Caki2 (cell line): ENCODE data around the gene PBLD. TPM values are rescaled to one million over a fixed set of nuclear protein-coding genes. Genes with fewer than 3 reads are reported as not detected.

Experiments
- DNase-seq: peaks from one replicate; pipeline ENCODE4 v3.0.0-alpha.2; 2015; ENCODE audit warnings: low read depth
- in situ Hi-C: cut with HindIII; loops from 2 replicates; pipeline ENCODE4 v1.10.0; 2016; ENCODE audit warnings: low sequenced_read_pairs, low pct_unique_long_range_greater_than_20kb, mixed read lengths
- total RNA-seq: library from RNA; depleted of rRNA; stranded (reverse); fragments of >200 nt; shearing (Covaris generic); gene quantifications from 2 replicates; pipeline ENCODE4 v1.2.3, GENCODE V29; 2014; ENCODE audit warnings: low replicate concordance; rRNA removed

Gene PBLD
- 0.78 and 1.4 TPM in 2 replicates for total RNA-seq

GRCh38 chr10:68332259-68333057 is at the start of gene PBLD:
Gene PBLD, minus strand, starts transcription at chr10:68332928. Its CDS starts 26,084 bp downstream, at chr10:68306844.
- DNase-seq, result peak; percentile 84
- in situ Hi-C loops, result no loop called here

DNA sequence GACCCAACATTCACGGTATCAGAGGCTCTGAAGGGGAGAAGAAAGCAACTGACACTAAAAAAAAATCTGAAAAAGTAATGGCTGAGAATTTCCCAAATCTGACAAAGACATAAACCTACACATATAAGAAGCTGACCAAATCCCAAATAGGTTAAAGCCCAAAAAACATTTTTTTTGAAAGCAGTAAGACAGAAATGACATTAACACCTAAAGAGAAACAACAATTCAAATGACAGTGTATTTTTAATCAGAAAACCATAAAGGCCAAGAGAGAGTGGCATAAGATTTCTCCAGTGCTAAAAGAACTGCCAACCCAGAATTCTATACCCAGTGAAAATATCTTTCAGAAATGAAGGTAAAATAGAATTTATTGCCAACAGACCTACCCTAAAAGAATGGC is 38.9 kb upstream of the PBLD start:
- in situ Hi-C loops, result no loop called here
- DNase-seq, result no peak

GRCh38 chr10:68367121-68367520 is 34.4 kb upstream of the PBLD start:
- DNase-seq, result no peak
- in situ Hi-C loops, result no loop called here

DNA sequence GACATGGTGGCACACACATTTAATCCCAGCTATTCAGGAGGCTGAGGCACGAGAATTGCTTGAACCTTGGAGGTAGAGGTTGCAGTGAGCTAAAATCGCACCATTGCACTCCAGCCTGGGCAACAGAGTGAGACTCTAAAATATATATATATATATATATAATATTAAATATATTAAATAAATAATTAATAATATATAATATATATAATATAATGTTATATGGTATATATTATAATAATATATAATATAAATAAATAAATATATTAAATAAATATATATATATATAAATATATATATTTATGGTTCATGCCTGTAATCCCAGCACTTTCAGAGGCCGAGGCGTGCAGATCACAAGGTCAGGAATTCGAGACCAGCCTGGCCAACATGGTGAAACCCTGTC is 33.9 kb upstream of the PBLD start:
- DNase-seq, result no peak
- in situ Hi-C loops, result no loop called here

DNA sequence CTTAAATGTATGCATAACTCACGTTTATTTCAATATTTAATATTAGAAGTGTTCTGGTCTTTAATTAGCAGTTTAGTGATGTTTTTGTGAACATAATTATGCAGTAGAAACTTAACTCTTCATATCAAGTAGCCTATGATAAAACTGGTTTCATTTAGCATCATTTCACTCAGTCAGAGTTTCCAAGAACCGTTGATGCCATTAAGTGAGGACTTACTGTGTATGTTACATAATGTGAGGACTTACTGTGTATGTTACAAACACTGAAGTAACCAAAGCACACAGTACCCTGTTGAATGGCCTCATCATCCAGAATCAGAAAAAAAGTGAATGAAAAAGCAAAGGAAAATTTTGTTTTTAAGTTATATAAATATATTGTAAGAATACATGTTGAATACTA is 32.9 kb upstream of the PBLD start:
- in situ Hi-C loops, result no loop called here
- no peak for DNase-seq

GRCh38 chr10:68364101-68364886 is 31.6 kb upstream of the PBLD start:
- in situ Hi-C loops, result no loop called here
- no peak for DNase-seq

DNA sequence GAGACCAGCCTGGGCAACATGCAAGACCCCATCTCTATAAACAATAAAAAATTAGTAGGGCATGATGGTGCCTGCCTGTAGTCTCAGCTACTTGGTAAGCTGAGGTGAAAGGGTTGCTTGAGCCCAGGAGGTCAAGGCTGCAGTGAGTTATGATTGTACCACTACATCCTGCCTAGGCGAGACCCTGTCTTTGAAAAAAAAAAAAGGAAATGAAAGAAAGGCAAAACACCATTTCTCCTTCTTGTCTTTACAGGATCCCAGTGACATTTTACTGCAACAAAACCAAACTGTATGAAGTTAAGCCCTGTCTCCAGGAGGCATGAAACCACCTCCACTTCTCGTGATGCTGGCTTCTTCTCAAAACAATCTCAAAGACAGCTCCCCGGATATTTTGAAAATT is 29.9 kb upstream of the PBLD start:
- no peak for DNase-seq
- in situ Hi-C loops, result no loop called here

DNA sequence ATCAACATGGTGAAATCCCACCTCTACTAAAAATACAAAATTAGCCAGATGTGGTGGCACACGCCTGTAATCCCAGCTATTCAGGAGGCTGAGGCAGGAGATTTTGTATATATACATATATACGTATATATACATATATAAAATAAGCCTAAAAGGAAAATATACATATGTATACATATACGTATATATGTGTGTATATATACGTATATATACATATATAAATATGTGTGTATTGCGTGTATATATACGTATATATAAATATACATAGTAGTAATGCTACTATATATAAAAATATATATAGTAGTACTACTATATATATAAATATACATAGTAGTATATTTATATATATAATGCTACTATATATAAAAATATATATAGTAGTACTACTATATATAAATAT is 26.5 kb upstream of the PBLD start:
- no peak for DNase-seq
- in situ Hi-C loops, result no loop called here

DNA sequence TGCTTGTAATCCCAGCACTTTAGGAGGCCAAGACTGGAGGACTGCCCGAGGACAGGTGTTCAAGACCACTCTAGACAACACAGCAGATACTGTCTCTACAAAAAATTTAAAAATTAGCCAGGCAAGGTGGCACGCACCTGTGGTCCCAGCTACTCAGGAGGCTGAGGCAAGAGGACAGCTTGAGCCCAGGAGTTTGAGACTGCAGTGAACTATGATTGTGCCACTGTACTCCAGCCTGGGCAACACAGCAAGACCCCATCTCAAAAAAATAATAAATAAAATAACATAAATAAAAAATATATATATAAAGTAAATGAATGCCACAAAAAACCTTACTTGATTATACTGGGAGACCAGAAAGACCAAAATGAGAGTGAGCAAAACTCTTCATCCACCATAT is 20.8 kb upstream of the PBLD start:
- in situ Hi-C loops, result no loop called here
- DNase-seq, result no peak

GRCh38 chr10:68348265-68348741 is 15.6 kb upstream of the PBLD start:
- DNase-seq, result no peak
- in situ Hi-C loops, result no loop called here

DNA sequence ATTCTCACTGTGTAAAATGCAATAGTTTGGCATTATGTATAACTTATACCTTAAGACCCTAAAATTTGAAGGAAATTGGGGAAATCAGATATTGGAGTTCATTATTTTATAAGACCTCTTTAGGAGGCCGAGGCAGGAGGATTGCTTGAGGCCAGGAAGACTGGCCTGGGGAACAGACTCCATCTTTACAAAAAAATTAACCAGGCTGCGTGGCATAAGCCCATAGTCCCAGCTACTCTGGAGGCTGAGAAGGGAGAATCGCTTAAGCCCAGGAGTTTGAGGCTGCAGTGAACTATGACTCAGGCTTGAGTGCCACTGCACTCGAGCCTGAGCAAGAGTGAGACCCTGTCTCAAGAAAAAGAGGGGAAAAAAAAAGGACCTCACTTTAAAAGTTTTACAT is 14.0 kb upstream of the PBLD start:
- DNase-seq, result no peak
- in situ Hi-C loops, result no loop called here

- no peak for DNase-seq
- in situ Hi-C loops, result no loop called here
Observed at GRCh38 chr10:68345621-68346020, 12.9 kb upstream of the PBLD start.

DNA sequence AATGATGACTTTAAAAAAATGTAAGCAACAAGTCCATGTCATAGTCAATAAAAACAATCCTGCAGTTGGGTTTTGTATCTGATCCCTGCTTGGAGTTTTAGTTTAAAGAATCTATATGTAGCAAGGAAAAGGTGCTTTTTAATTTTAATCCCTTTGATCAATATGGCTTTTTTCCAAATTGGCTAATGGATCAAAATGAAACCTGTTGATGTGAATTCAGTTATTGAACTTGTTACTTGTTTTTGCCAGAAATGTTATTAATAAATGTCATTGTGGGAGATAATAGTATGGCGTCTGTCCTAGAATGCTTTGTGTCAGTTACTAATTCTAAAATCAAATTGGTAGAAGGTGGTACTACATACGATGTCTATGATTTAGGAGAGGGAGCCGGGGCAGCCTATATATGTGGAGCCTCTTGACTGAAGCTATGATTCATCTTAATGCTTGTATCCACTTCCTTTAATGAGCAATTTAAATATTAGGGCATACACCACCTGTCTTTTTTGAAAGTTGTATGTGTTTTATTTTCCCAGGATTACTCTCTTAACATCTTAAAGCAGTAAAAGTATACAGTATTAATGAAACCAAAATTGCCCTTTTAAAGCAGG is 10.3 kb upstream of the PBLD start:
- in situ Hi-C loops, result no loop called here
- no peak for DNase-seq

DNA sequence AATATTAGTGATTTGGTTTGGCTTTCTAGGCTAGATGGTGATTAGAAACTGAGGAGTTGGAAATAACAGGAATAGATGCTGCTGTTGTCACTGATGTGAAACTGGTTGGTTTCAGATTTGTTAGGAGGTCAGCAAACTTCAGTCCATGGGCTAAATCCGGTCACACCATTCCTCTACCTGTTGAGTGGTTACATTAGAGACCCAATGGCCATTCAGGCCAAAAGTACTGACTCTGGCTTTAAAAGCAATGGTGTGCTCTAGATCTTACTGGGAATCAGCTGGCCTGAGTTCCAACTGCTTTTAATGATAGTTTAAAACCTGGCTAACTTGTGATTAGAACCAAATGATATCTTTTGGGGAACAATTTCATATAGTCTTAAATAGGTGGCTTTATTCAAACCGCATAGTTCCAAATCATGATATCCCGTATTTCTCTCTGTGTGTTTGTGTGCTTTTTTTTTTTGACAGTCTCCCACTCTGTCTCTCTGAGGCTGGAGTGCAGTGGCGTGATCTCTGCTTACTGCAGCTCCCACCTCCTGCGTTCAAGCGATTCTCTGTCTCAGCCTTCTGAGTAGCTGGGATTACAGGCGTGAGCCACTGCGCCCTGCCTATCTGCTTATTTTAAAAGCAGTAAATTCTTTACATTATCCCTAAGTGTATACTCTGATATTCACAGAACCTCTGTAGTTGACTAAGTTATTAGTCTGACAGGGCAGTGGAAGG is 7.8 kb upstream of the PBLD start:
- in situ Hi-C loops, result no loop called here

DNA sequence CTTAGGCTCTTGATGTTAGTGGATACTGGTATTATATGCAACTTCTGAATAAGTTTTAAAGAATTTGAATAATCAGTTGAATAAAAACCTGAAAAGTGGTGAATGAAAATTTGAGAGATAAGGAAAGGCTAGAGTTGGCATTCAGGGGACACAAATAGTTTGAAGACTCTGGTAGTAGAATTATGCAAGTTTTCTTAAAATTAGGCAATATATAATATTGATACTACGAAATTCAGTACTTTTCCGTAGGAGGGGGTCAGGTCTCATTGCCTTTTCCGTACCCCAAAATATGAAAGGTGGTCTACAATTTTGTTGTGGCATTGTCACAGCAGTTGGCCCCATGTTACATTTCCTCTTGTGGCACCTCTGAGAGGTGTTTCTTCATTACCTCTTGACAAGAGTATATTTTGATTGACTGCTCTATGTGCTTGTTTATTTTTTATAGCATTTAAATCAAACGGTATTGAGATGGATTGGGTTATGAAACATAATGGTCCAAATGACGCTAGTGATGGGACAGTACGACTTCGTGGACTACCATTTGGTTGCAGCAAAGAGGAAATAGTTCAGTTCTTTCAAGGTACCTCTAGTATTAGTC is 4.1 kb upstream of the PBLD start:
- in situ Hi-C loops, result no loop called here
- DNase-seq, result no peak

More for the DNA sequence above, 7.8 kb upstream of the PBLD start:
- DNase-seq, result no peak

DNA sequence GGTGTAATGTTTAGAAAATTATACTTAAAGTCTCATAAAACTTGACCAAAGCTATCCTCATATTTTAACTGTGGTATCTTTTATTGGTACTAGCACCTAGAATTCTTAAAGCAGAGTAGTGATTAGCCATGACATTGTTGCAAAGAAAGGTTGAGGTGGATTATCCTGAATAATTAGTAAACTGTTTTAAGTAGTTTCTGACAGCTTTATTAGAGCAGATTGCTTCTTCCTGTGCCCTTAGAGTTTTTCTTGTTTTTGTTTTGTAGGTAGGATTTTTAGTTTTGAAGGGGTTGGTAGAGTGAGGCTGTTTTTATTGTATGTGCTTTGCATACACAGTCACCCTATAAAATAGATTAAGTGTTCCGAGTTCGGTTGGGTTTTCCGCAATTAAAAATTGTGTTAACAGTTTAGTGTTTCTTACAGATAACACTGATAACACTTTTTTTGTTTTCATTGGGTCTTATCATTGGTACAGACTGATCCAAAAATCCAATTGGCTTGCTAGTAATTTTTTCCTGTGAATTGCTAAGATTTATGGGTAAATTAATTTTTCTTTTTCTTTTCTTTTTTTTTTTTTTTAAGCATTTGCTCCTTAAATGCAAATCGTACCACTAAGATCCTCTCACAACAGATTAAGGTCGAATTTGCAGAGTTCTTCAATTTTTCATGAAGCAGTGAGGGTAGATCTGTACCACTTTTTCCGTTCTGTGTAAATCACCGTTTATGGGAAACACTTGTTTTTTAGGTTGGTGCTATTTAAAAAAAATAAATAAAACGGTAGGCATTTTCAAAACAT is 2.1 kb upstream of the PBLD start:
- in situ Hi-C loops, result no loop called here
- DNase-seq, result no peak
